Endothelial cell of umbilical vein (primary cell): ENCODE data around the gene ZBTB7A. TPM values are rescaled to one million over a fixed set of nuclear protein-coding genes. Genes with fewer than 3 reads are reported as not detected.

Experiments used
- BruUV-seq: library from RNA; stranded (reverse); fragments of 400-500 nt; replicated peaks from 2 replicates; lab custom pipeline; 2021; lab: Mats Ljungman, UMichigan
- CTCF ChIA-PET: fragments of 300-600, 350-600 bp; sonication (Branson Sonifier 250); formaldehyde crosslinking; loops from one replicate; lab custom pipeline; 2021; ENCODE audit warnings: antibody characterized with exemption, inconsistent platforms; lab: Charles Lee
- POLR2A ChIA-PET: fragments of 300-600, 350-600 bp; sonication (Branson Sonifier 250); formaldehyde crosslinking; loops from one replicate; lab custom pipeline; 2021; ENCODE audit warnings: antibody characterized with exemption, inconsistent platforms; lab: Charles Lee
- DNase-seq: peaks from one replicate; pipeline ENCODE4 v3.0.0-alpha.2; 2011; ENCODE audit warnings: low read depth, low spot score
- FAIRE-seq: peaks from 2 replicates; lab custom pipeline; 2011; peaks lifted over from hg19 to GRCh38; lab: Jason Lieb, UNC
- H2AFZ ChIP-seq: 2 replicates; pipeline ENCODE4 v1.6.0; 2012; ENCODE audit warnings: low read depth, low read length, control low read depth, inconsistent platforms
- H3K27ac ChIP-seq: 2 replicates; pipeline ENCODE4 v1.5.1; 2011; ENCODE audit warnings: low read depth, mild to moderate bottlenecking, control low read depth, low read length, moderate library complexity; ENCODE audit not compliant: insufficient read depth
- H3K27me3 ChIP-seq, 2 experiments: 2 replicates each; pipeline versions ENCODE4 v1.6.0 to v1.6.1; 2011; ENCODE audit warnings: low read length in 2 of 2, mixed read lengths in 1 of 2; ENCODE audit not compliant: control insufficient read depth in 2 of 2, insufficient read depth in 2 of 2
- H3K36me3 ChIP-seq, 2 experiments: 2 replicates in 1 of 2; 3 replicates in 1 of 2; pipeline ENCODE4 v1.5.1; 2011; ENCODE audit warnings: low read length in 2 of 2, mild to moderate bottlenecking in 1 of 2, moderate library complexity in 1 of 2; ENCODE audit not compliant: control insufficient read depth in 2 of 2, insufficient read depth in 2 of 2; ENCODE audit errors: extremely low read depth in 1 of 2
- H3K4me1 ChIP-seq: 3 replicates; pipeline ENCODE4 v1.5.1; 2011; ENCODE audit warnings: mild to moderate bottlenecking, low read length; ENCODE audit not compliant: control insufficient read depth, insufficient read depth; ENCODE audit errors: extremely low read depth
- H3K4me2 ChIP-seq: 2 replicates; pipeline ENCODE4 v1.6.1; 2011; ENCODE audit warnings: low read length, control low read depth, mixed read lengths; ENCODE audit not compliant: insufficient read depth
- H3K4me3 ChIP-seq, 3 experiments: fragments of 200-600 bp in 1 of 3; sonication (generic), shearing (Covaris generic) in 1 of 3; replicated peaks in 1 of 3; 2 replicates each; pipeline ENCODE4 v1.5.1; 2011 to 2016; ENCODE audit warnings: control low read depth in 3 of 3, low read length in 3 of 3, mild to moderate bottlenecking in 2 of 3, inconsistent platforms in 1 of 3, low read depth in 1 of 3, moderate library complexity in 1 of 3; ENCODE audit not compliant: insufficient read depth in 1 of 3
- H3K79me2 ChIP-seq: 2 replicates; pipeline ENCODE4 v1.6.0; 2012; ENCODE audit warnings: low read length, inconsistent platforms; ENCODE audit not compliant: control insufficient read depth, insufficient read depth
- H3K9ac ChIP-seq: replicated peaks from 2 replicates; pipeline ENCODE3; 2011; ENCODE audit warnings: low read length, control low read depth; ENCODE audit not compliant: insufficient read depth; ENCODE audit errors: extremely low read depth
- H3K9me1 ChIP-seq: replicated peaks from 3 replicates; pipeline ENCODE4 v1.6.0; 2011; ENCODE audit warnings: mild to moderate bottlenecking, low read length; ENCODE audit not compliant: control insufficient read depth, insufficient read depth; ENCODE audit errors: extremely low read depth
- H3K9me3 ChIP-seq: replicated peaks from 2 replicates; pipeline ENCODE4 v1.5.1; 2012; ENCODE audit warnings: low read length, inconsistent platforms; ENCODE audit not compliant: control insufficient read depth, insufficient read depth
- H4K20me1 ChIP-seq: replicated peaks from 2 replicates; pipeline ENCODE3; 2011; ENCODE audit warnings: mild to moderate bottlenecking, low read length; ENCODE audit not compliant: control insufficient read depth, insufficient read depth; ENCODE audit errors: extremely low read depth
- CTCF ChIP-seq, 2 donors: IDR thresholded peaks; 1 replicate in 1 of 2; 2 replicates in 1 of 2; pipeline ENCODE4 v1.5.1; 2011; ENCODE audit warnings: low read length in 2 of 2, mild to moderate bottlenecking in 2 of 2, moderate library complexity in 2 of 2, control low read depth in 1 of 2, inconsistent platforms in 1 of 2, low read depth in 1 of 2; ENCODE audit not compliant: insufficient read depth in 1 of 2; ENCODE audit errors: extremely low read depth in 1 of 2
- EZH2 ChIP-seq: IDR thresholded peaks from 2 replicates; pipeline ENCODE4 v1.6.1; 2012; ENCODE audit warnings: borderline replicate concordance, low read depth, mild to moderate bottlenecking, moderate library complexity, low read length, inconsistent platforms; ENCODE audit not compliant: severe bottlenecking
- FOS ChIP-seq: IDR thresholded peaks from 2 replicates; pipeline ENCODE4 v1.6.1; 2011; ENCODE audit warnings: mild to moderate bottlenecking, low read length, moderate library complexity, borderline replicate concordance; ENCODE audit not compliant: insufficient read depth
- GATA2 ChIP-seq: IDR thresholded peaks from 2 replicates; pipeline ENCODE4 v1.7.0; 2011; ENCODE audit warnings: low read depth, mild to moderate bottlenecking, moderate library complexity, mixed read lengths, low read length; ENCODE audit not compliant: insufficient read length, insufficient read depth
- JUN ChIP-seq: IDR thresholded peaks from 2 replicates; pipeline ENCODE4 v1.6.1; 2011; ENCODE audit warnings: borderline replicate concordance, low read depth; ENCODE audit not compliant: insufficient read length, insufficient read depth
- MAX ChIP-seq: IDR thresholded peaks from 2 replicates; pipeline ENCODE4 v1.6.1; 2011; ENCODE audit not compliant: insufficient read depth, insufficient read length
- MYC ChIP-seq: IDR thresholded peaks from one replicate; pipeline ENCODE4 v1.6.1; 2011; ENCODE audit warnings: mild to moderate bottlenecking, low read depth, low read length
- POLR2A ChIP-seq: IDR thresholded peaks from 2 replicates; pipeline ENCODE4 v1.6.1; 2012; ENCODE audit warnings: low read depth, mild to moderate bottlenecking, control low read depth, low read length
- POLR2AphosphoS5 ChIP-seq: IDR thresholded peaks from 2 replicates; pipeline ENCODE4 v1.6.1; 2012; ENCODE audit warnings: low read depth, mild to moderate bottlenecking, control low read depth, low read length, moderate library complexity; ENCODE audit not compliant: insufficient read depth
- dilution Hi-C: fragments of 300-500 bp; cut with MboI; formaldehyde crosslinking; loops from one replicate; pipeline ENCODE4 v1.15.0; 2019; ENCODE audit warnings: low sequenced_read_pairs; ENCODE audit not compliant: extremely low pct_ligation_motif_present
- intact Hi-C: fragments of 100-400 bp; cut with micrococcal nuclease; formaldehyde crosslinking; loops from one replicate; pipeline ENCODE4 v1.10.0; 2022
- polyA plus RNA-seq, 4 experiments: library from polyadenylated mRNA; depleted of rRNA in 3 of 4; stranded (reverse) in 3 of 4; unstranded in 1 of 4; fragments of >200 nt; gene quantifications; 2 replicates each; pipeline versions ENCODE4 v1.2.1 to v1.2.3, GENCODE V29; 2011 to 2012; ENCODE audit warnings: missing spikeins in 1 of 4
- total RNA-seq: library from RNA; stranded (reverse); gene quantifications from 2 replicates; pipeline ENCODE4 v1.2.3, GENCODE V29; 2021

ZBTB7A gene
- total and polyA plus RNA-seq, 2 donors (not counting 3 experiments of a cell fraction or from before 2014, with no cell fraction given) = 8.2 to 29.0 TPM

- no peaks in the 10 kb centered on the region for H3K9me3 ChIP-seq
- no peaks in the 10 kb centered on the region for H3K9me1 ChIP-seq
- ChIA-PET CTCF (interaction anchor here (0.9 to 1.6 kb wide), 4 partner anchors 16 to 81 kb away, joined by 3 to 8 read pairs (median 6); no protein-coding TSS in a partner anchor), POLR2A (interaction anchor here (0.7 kb wide), 1 partner anchor 19 kb away, joined by 7 read pairs; no protein-coding TSS in a partner anchor)
- peaks cover 25% of the 10 kb centered on the region for H3K4me1 ChIP-seq
- H3K36me3 ChIP-seq = peaks cover 0 to 9% of the 10 kb centered on the region in 2 experiments
- TF ChIP-seq FOS (no peak), POLR2A (no peak), POLR2AphosphoS5 (no peak)
- H4K20me1 ChIP-seq = no peaks in the 10 kb centered on the region
- no peak overlapping the region for H2AFZ ChIP-seq
- peaks cover 94% of the 10 kb centered on the region for H3K79me2 ChIP-seq
- DNase-seq (no peak), FAIRE-seq (peak; percentile 8)
- dilution Hi-C loops = no loop called here
- H3K9ac ChIP-seq = peak overlapping the region; percentile 46
- peak overlapping the region; percentile 57 for H3K27ac ChIP-seq
- intact Hi-C loops = no loop called here
- no peak overlapping the region for H3K4me3 ChIP-seq
- BruUV-seq = no TSS peak
- peak overlapping the region; percentile 4 for H3K4me2 ChIP-seq
- H3K27me3 ChIP-seq = no peaks in the 10 kb centered on the region
Measured at GRCh38 chr19:4058693-4059452, 7.8 kb downstream of the ZBTB7A start.

- Histone ChIP-seq H3K4me2 (peak overlapping the region; percentile 4), H3K4me1 (peaks cover 20% of the 10 kb centered on the region), H4K20me1 (no peaks in the 10 kb centered on the region), H3K27me3 (no peaks in the 10 kb centered on the region), H2AFZ (no peak overlapping the region), H3K4me3 (no peak overlapping the region), H3K27ac (peak overlapping the region; percentile 57), H3K79me2 (peaks cover 94% of the 10 kb centered on the region), H3K9me1 (no peaks in the 10 kb centered on the region), H3K9me3 (no peaks in the 10 kb centered on the region), H3K36me3 (peaks cover 0 to 16% of the 10 kb centered on the region in 2 experiments), H3K9ac (peak overlapping the region; percentile 46)
- FAIRE-seq = peak; percentile 73
- dilution Hi-C loops (no loop called here), intact Hi-C loops (no loop called here)
- no TSS peak for BruUV-seq
- POLR2A ChIA-PET = interaction anchor here (0.7 kb wide), 1 partner anchor 19 kb away, joined by 7 read pairs; no protein-coding TSS in a partner anchor
- TF ChIP-seq MAX = no peak
- no peak for TF ChIP-seq POLR2A
- TF ChIP-seq MYC = no peak
- TF ChIP-seq GATA2 = no peak
- TF ChIP-seq CTCF (IDR thresholded peaks at IDR 0.05; ENCODE audit: extremely low read depth in 1 of 2, insufficient read depth in 1 of 2, low read depth in 1 of 2, low read length in 2 of 2) = peak; percentile 7 to 23
- TF ChIP-seq POLR2AphosphoS5 = peak; percentile 53
- TF ChIP-seq EZH2 = no peak
- no peak for TF ChIP-seq JUN
- peak; percentile 6 for TF ChIP-seq FOS
- CTCF ChIA-PET = interaction anchor here (0.9 to 1.6 kb wide), 4 partner anchors 17 to 82 kb away, joined by 3 to 8 read pairs (median 6); no protein-coding TSS in a partner anchor
- peak; percentile 64 for DNase-seq
Measured at GRCh38 chr19:4057931-4058692, 8.6 kb downstream of the ZBTB7A start.
